ENCODE measurements around the gene PRR30. TPM values are rescaled to one million over a fixed set of nuclear protein-coding genes. Genes with fewer than 3 reads are reported as not detected.
A peak's percentile ranks its signal among the peaks of the same experiment; 100 is the strongest.

PRR30 gene
- total RNA-seq, 1 experiment from 2014 or later, result not detected

- DNase-seq (ENCODE audit: low read depth), result no peak
Observed at GRCh38 chr2:27097341-27097740, 41.9 kb downstream of the PRR30 start.

DNA sequence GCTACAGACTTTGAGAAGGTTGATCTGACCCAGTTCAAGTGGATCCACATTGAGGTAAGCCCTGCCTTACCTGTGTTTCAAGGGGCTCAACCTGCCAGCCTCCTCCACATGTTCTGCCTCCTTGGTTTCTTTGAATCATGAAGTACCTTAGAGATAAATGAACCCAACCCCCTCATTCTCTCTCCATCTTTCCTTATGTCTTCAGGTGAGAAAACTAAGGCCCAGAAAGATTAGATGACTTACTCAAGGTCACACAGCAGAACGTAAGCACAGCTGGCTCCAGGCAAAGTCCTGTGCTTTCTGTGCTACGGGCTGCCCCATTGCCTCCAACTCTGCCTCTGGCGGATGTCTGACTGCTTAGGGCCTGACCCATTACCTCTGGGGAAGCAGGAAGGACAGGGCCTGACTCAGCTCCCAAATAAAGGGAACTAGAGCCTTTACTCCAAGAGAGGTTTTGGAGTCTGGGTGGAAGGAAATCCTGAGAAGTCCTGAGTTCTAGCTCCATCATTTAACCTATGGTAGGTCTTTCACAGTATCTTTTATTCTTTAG lies 42.4 kb downstream of the PRR30 start:
- DNase-seq (ENCODE audit: low read depth), result no peak

DNA sequence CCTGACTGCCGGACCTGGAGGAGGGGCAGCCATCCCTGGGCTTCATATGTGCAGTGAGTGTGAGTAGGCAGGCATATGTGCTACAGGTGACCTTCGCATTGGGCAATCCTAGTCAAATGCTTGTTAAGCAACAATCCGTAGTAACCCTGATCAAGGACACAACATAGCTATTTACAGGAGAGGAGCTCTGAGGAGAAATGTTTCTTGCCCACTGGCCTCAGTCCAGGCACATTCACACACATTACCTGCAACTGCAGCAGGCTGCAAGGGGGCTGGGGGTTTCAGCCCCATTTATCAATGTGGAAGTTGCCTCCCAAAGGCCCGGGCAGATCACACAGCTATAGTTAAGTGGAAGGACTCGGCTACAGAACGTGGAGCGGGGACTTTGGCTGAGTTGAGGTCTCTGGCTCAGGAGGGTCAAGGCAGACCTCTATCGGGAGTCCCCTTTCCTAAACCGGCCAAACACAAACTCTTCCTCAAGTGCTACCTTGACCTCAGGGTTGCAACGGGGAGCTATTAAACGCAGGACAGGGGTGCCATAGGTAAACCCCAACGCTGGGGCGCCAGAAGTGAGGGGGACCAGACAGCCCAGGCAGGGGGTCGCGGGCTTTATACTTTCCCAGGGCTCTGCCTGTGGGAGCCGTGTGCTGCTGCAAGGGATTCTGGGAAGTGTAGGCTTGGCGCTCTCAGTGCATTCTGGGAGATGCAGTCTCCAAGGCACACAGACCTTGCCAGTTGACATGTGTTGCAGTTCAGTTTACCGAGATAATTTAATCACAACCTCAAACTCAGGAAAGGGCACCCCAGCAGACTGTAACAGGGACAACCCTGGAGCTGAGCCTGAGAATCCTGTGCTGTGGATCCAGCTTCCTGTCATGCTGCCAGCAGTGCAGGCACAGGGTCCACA lies 43.2 kb downstream of the PRR30 start:
- DNase-seq (ENCODE audit: low read depth), result peak; percentile 66

DNA sequence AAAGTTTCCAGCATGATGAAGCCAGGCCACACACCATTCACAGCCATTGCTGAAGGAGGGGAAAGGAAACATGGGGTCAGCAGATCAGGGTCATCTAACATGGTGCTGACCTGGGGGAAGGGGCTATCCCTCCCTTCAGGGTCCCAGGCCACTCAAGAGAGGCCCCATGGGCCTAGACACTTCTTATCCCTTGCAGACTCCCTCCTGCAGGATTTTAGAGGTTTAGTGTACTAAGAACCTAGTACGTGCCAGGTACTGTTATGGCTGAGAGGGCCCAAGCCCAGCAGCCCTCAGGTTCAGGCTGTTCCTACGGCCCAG lies 43.8 kb downstream of the PRR30 start:
- DNase-seq (ENCODE audit: low read depth), result no peak

GRCh38 chr2:27094353-27094984 lies 44.7 kb downstream of the PRR30 start:
- no peak for DNase-seq (ENCODE audit: low read depth)

- no peak for DNase-seq (ENCODE audit: low read depth)
Observed at GRCh38 chr2:27093430-27094352, 45.5 kb downstream of the PRR30 start.

DNA sequence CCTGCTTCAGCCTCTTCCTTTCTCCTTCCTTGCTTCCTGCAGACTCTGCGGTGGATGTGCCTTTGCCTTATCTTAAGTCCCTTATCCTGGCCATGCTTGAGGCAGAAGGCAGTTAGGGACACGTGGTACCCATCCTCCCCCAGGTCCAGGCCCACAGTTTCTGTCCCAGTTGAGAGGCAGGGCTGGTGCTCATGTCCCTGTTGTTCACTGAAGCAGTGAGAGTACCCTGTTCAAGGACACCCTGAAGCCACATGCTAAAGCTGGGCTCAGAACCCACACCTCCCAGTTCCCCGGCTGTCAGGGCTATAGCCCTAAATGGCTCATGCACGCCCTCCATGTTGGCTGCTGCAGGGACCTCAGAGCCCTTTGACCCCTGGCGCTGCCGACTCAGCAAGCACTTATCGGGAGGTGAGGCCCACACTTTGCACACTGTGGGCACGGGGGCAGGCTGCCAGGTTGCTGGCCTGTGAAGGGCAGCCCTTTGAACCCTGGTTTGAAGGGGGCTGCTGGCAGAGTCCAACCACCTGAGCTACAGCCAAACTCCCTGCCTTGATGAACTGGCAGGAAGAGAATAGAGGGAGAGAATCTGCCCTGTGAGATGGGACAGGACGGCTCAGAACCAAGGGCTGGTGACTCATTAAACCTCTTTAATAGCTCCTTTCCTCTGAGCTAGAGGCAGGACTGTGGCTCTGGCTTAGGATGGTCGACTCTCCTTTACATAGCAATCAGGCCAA lies 46.3 kb downstream of the PRR30 start:
- no peak for DNase-seq (ENCODE audit: low read depth)

- no peak for DNase-seq (ENCODE audit: low read depth)
Observed at GRCh38 chr2:27091746-27092695, 47.2 kb downstream of the PRR30 start.

DNA sequence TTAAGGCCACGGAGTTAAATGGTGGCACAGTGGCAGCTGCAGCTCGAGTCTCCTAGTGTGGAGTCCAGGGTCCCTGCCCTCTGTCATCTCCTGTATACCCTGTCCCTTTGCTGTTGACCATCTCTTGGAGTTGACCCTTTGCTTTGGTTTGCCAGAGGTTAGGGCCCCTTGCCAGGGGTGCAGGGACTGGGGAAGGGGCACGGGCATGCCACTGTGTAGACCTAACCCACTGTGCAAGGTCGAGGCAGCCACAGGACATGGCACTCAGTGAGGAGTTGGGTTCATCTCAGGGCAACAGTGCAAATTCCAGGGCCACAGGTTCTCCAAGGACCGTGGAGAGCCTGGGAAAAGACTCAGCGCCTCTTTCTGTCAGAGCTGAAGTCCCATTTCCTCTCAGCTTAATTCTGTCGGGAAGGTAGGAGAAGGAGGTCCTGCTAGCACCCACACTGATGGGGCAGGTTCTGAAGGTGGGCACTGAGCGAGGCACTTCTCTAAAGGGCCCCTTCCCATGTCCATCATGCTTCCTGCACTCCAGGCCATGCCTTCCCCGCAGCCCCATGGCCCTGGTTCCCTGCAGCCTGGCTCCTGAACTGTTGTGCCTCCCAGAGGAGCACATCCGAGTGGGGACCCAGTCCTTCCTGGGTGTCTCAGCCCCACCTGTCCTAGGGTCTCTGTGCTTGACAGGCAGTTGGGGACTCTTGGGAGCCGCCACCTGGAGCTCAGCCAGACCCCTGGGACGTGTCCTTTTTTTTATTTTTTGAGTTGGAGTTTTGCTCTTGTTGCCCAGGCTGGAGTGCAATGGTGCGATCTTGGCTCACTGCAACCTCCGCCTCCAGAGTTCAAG lies 49.9 kb downstream of the PRR30 start:
- no peak for DNase-seq (ENCODE audit: low read depth)

- no peak for DNase-seq (ENCODE audit: low read depth)
Observed at GRCh38 chr2:27088634-27089033, 50.6 kb downstream of the PRR30 start.

GRCh38 chr2:27087823-27088410 lies 51.3 kb downstream of the PRR30 start:
- DNase-seq (ENCODE audit: low read depth), result no peak

Other genes with a start within 250 kb of the PRR30 start
- gene MAPRE3, start 168.8 kb downstream of the PRR30 start, total RNA-seq (2014; rRNA removed; shearing (Covaris generic)), result 1.6 and 2.2 TPM in 2 replicates
- gene TMEM214, start 106.4 kb downstream of the PRR30 start, total RNA-seq (2014; rRNA removed; shearing (Covaris generic)), result 69.5 and 99.8 TPM in 2 replicates
- 29.1 and 32.3 TPM in 2 replicates for gene AGBL5, start 87.7 kb downstream of the PRR30 start, total RNA-seq (2014; rRNA removed; shearing (Covaris generic))
- gene OST4, start 67.8 kb downstream of the PRR30 start, total RNA-seq (2014; rRNA removed; shearing (Covaris generic)), result 784 and 843 TPM in 2 replicates
- gene EMILIN1, start 60.8 kb downstream of the PRR30 start, total RNA-seq (2014; rRNA removed; shearing (Covaris generic)), result 27.6 and 44.8 TPM in 2 replicates
- gene KHK, start 52.6 kb downstream of the PRR30 start, total RNA-seq (2014; rRNA removed; shearing (Covaris generic)), result 4.1 and 5.8 TPM in 2 replicates
- 5.2 and 5.3 TPM in 2 replicates for gene CGREF1, start 20.3 kb downstream of the PRR30 start, total RNA-seq (2014; rRNA removed; shearing (Covaris generic))
- 0.12 TPM in 1 of 2 replicates, not detected in the other for gene ABHD1, start 15.6 kb downstream of the PRR30 start, total RNA-seq (2014; rRNA removed; shearing (Covaris generic))
- gene PREB, start 4.8 kb downstream of the PRR30 start, total RNA-seq (2014; rRNA removed; shearing (Covaris generic)), result 68.0 and 73.1 TPM in 2 replicates
- gene TCF23, start 9.6 kb upstream of the PRR30 start, total RNA-seq (2014; rRNA removed; shearing (Covaris generic)), result not detected in 2 replicates
- gene ATRAID, start 72.6 kb upstream of the PRR30 start, total RNA-seq (2014; rRNA removed; shearing (Covaris generic)), result 294 and 342 TPM in 2 replicates
- gene SLC5A6, start 72.9 kb upstream of the PRR30 start, total RNA-seq (2014; rRNA removed; shearing (Covaris generic)), result 32.2 and 38.2 TPM in 2 replicates
- gene CAD, start 78.0 kb upstream of the PRR30 start, total RNA-seq (2014; rRNA removed; shearing (Covaris generic)), result 22.7 and 32.7 TPM in 2 replicates
- gene SLC30A3, start 123.6 kb upstream of the PRR30 start, total RNA-seq (2014; rRNA removed; shearing (Covaris generic)), result not detected in 2 replicates
- gene DNAJC5G, start 136.0 kb upstream of the PRR30 start, total RNA-seq (2014; rRNA removed; shearing (Covaris generic)), result not detected in 2 replicates
- 0.10 TPM in 1 of 2 replicates, not detected in the other for gene TRIM54, start 143.0 kb upstream of the PRR30 start, total RNA-seq (2014; rRNA removed; shearing (Covaris generic))
- 0.48 and 2.1 TPM in 2 replicates for gene UCN, start 169.0 kb upstream of the PRR30 start, total RNA-seq (2014; rRNA removed; shearing (Covaris generic))
- 99.4 and 124 TPM in 2 replicates for gene MPV17, start 183.7 kb upstream of the PRR30 start, total RNA-seq (2014; rRNA removed; shearing (Covaris generic))
- 38.0 and 44.2 TPM in 2 replicates for gene GTF3C2, start 217.4 kb upstream of the PRR30 start, total RNA-seq (2014; rRNA removed; shearing (Covaris generic))
- gene EIF2B4, start 230.9 kb upstream of the PRR30 start, total RNA-seq (2014; rRNA removed; shearing (Covaris generic)), result 31.8 and 36.1 TPM in 2 replicates
- 186 and 191 TPM in 2 replicates for gene SNX17, start 231.2 kb upstream of the PRR30 start, total RNA-seq (2014; rRNA removed; shearing (Covaris generic))
- 7.9 and 8.8 TPM in 2 replicates for gene ZNF513, start 241.3 kb upstream of the PRR30 start, total RNA-seq (2014; rRNA removed; shearing (Covaris generic))